ENCODE results near the gene ABCA6. TPM values are rescaled to one million over a fixed set of nuclear protein-coding genes. Genes with fewer than 3 reads are reported as not detected.

ABCA6 gene
- total and polyA plus RNA-seq, 9 of the 15 experiments (the other 6 are each of a cell fraction or from before 2014, with no cell fraction given), result 0.06 to 0.73 (median 0.15) TPM

- no peak for TF ChIP-seq TGIF2 (CRISPR knock-in tag; IDR thresholded peaks at IDR 0.05)
- TF ChIP-seq CEBPB (tag; IDR thresholded peaks at IDR 0.05), result peak; percentile 76
- no peak for TF ChIP-seq ARNT (IDR thresholded peaks at IDR 0.05)
- peak; percentile 76 for TF ChIP-seq EP400 (IDR thresholded peaks at IDR 0.05)
- peak; percentile 84 for TF ChIP-seq SMARCA4 (IDR thresholded peaks at IDR 0.05)
- no peak for TF ChIP-seq SAFB (IDR thresholded peaks at IDR 0.05; ENCODE audit: borderline replicate concordance, low read depth, low read length)
- TF ChIP-seq, protein P1, sequence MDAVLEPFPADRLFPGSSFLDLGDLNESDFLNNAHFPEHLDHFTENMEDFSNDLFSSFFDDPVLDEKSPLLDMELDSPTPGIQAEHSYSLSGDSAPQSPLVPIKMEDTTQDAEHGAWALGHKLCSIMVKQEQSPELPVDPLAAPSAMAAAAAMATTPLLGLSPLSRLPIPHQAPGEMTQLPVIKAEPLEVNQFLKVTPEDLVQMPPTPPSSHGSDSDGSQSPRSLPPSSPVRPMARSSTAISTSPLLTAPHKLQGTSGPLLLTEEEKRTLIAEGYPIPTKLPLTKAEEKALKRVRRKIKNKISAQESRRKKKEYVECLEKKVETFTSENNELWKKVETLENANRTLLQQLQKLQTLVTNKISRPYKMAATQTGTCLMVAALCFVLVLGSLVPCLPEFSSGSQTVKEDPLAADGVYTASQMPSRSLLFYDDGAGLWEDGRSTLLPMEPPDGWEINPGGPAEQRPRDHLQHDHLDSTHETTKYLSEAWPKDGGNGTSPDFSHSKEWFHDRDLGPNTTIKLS (IDR thresholded peaks at IDR 0.05; ENCODE audit: borderline replicate concordance, low read depth), result no peak
- no peak; the same call in 1 of the 2 replicates for TF ChIP-seq NR2C1 (IDR thresholded peaks at IDR 0.05)
- peak; percentile 42; the same call in 1 of the 2 replicates for TF ChIP-seq NR2C1 (tag; IDR thresholded peaks at IDR 0.05)
- peak; percentile 65 to 86 for TF ChIP-seq TRIM24 (IDR thresholded peaks at IDR 0.05)
- no peak for TF ChIP-seq HDAC3 (IDR thresholded peaks at IDR 0.05; ENCODE audit: borderline replicate concordance, partially characterized antibody)
- peak; percentile 83; the same call in 1 of the 2 replicates for TF ChIP-seq SPI1 (IDR thresholded peaks at IDR 0.05; ENCODE audit: borderline replicate concordance, low read depth, low read length)
- peak; percentile 19; the same call in 1 of the 2 replicates for TF ChIP-seq RFX1 (IDR thresholded peaks at IDR 0.05)
- TF ChIP-seq YY1 (IDR thresholded peaks at IDR 0.05; ENCODE audit: borderline replicate concordance in 1 of 3, control insufficient read depth in 1 of 3, extremely low read depth in 1 of 3, insufficient read depth in 3 of 3, insufficient read length in 1 of 3, insufficient replicate concordance in 2 of 3, low read depth in 1 of 3, low read length in 2 of 3), result no peak
- peak; percentile 77 for TF ChIP-seq ZNF592 (IDR thresholded peaks at IDR 0.05)
- no peak for TF ChIP-seq SMAD2 (IDR thresholded peaks at IDR 0.05; ENCODE audit: low read depth, low read length)
- TF ChIP-seq ZNF175 (CRISPR knock-in tag; IDR thresholded peaks at IDR 0.05; ENCODE audit: low read depth), result peak; percentile 14; the same call in 1 of the 2 replicates
- TF ChIP-seq SETDB1 (IDR thresholded peaks at IDR 0.05; ENCODE audit: low read length), result no peak
- peak; percentile 52 for TF ChIP-seq GABPA (tag; conservative IDR thresholded peaks at IDR 0.05; ENCODE audit: low read depth)
- peak; percentile 40; the same call in 1 of the 2 replicates for TF ChIP-seq ZNF766 (CRISPR knock-in tag; conservative IDR thresholded peaks at IDR 0.05)
- no peak for TF ChIP-seq NFXL1 (CRISPR knock-in tag; IDR thresholded peaks at IDR 0.05)
- peak; percentile 80 for TF ChIP-seq ATF4 (CRISPR knock-in tag; IDR thresholded peaks at IDR 0.05)
These were observed 34.1 kb upstream of the ABCA6 start (continued) for GRCh38 chr17:69175625-69176456.

Data from K562 (cell line).